Activated CD8-positive, alpha-beta T cell treated with anti-CD3 and anti-CD28 coated beads for 36 hours (primary cell): Measurements from ENCODE around the gene ATP6V0C. TPM values are rescaled to one million over a fixed set of nuclear protein-coding genes. Genes with fewer than 3 reads are reported as not detected.

Source experiments
- ATAC-seq: fragments of 200-7000 bp; cut with Tn5 transposase; one replicate; pipeline ENCODE4 v1.10.0; 2021; ENCODE audit warnings: mild to moderate bottlenecking, moderate library complexity
- CTCF ChIA-PET: fragments of 350-600 bp; sonication (Branson Sonifier 250); formaldehyde crosslinking; loops from one replicate; lab custom pipeline; 2021; ENCODE audit warnings: antibody characterized with exemption; lab: Charles Lee
- POLR2A ChIA-PET: fragments of 350-600 bp; sonication (Branson Sonifier 250); formaldehyde crosslinking; loops from one replicate; lab custom pipeline; 2021; ENCODE audit warnings: antibody characterized with exemption; lab: Charles Lee
- DNase-seq: peaks from one replicate; pipeline ENCODE4 v3.0.0-alpha.2; 2020
- H3K27ac Mint-ChIP-seq: one replicate; pipeline ENCODE4 v1.8.0; 2021; ENCODE audit warnings: mild to moderate bottlenecking, mixed read lengths
- H3K27me3 Mint-ChIP-seq: one replicate; pipeline ENCODE4 v1.8.0; 2021; ENCODE audit warnings: mixed read lengths
- H3K36me3 Mint-ChIP-seq: one replicate; pipeline ENCODE4 v1.8.0; 2021; ENCODE audit warnings: low read depth, mixed read lengths
- H3K4me1 Mint-ChIP-seq: one replicate; pipeline ENCODE4 v1.8.0; 2021; ENCODE audit warnings: low read depth, mixed read lengths
- H3K4me3 Mint-ChIP-seq: one replicate; pipeline ENCODE4 v1.8.0; 2021; ENCODE audit warnings: mild to moderate bottlenecking, moderate library complexity, mixed read lengths
- H3K9me3 Mint-ChIP-seq: one replicate; pipeline ENCODE4 v1.8.0; 2021; ENCODE audit warnings: mixed read lengths
- CTCF ChIP-seq: fragments of 200-600 bp; IDR thresholded peaks from one replicate; pipeline ENCODE4 v1.8.0; 2022; ENCODE audit warnings: antibody characterized with exemption, mild to moderate bottlenecking
- intact Hi-C: fragments of 100-400 bp; cut with micrococcal nuclease; formaldehyde crosslinking; loops from one replicate; pipeline ENCODE4 v1.10.0; 2022
- total RNA-seq, 2 experiments: library from RNA; stranded (reverse); gene quantifications; one replicate each; pipeline ENCODE4 v1.2.3, GENCODE V29; 2021

ATP6V0C gene
- 10 to 100 TPM; 85.9 to 88.6 TPM for total RNA-seq

- peaks cover 11% of the 10 kb centered on the region for H3K36me3 Mint-ChIP-seq
- peaks cover 48% of the 10 kb centered on the region for H3K4me1 Mint-ChIP-seq
- DNase-seq (peak; percentile 93), ATAC-seq (peak; percentile 89)
- peak within 1 kb of the TSS; percentile 94 for H3K4me3 Mint-ChIP-seq
- H3K27me3 Mint-ChIP-seq: no peaks in the 10 kb centered on the region
- intact Hi-C loops: no loop called here
- ChIA-PET CTCF (interaction anchor here (1.8 kb wide), 1 partner anchor 12 kb away, joined by 6 read pairs; no protein-coding TSS in a partner anchor), POLR2A (interaction anchor here (0.8 to 3.7 kb wide), 10 partner anchors 10 to 155 kb away, joined by 3 to 26 read pairs (median 3); partner anchors contain the start of gene CEMP1)
- H3K27ac Mint-ChIP-seq: peak within 1 kb of the TSS; percentile 96
- H3K9me3 Mint-ChIP-seq: no peaks in the 10 kb centered on the region
- TF ChIP-seq CTCF: no peak
Observed at GRCh38 chr16:2513405-2514332, at the start of gene ATP6V0C. TSS of gene ATP6V0C (plus strand) at chr16:2513952. CDS start at chr16:2514104, 152 bp downstream.

GRCh38 chr16:2464333-2464732 is 49.4 kb upstream of the ATP6V0C start:
- Mint-ChIP-seq H3K36me3 (peaks cover 5% of the 10 kb centered on the region), H3K27ac (no peak overlapping the region), H3K27me3 (peaks cover 10% of the 10 kb centered on the region), H3K4me1 (peaks cover 17% of the 10 kb centered on the region), H3K9me3 (no peaks in the 10 kb centered on the region), H3K4me3 (no peak overlapping the region)
- TF ChIP-seq CTCF: no peak
- intact Hi-C loops: no loop called here
- POLR2A ChIA-PET: no interaction called here
- ATAC-seq (no peak), DNase-seq (no peak)
- CTCF ChIA-PET: no interaction called here

GRCh38 chr16:2465653-2466415 is 47.9 kb upstream of the ATP6V0C start:
- Mint-ChIP-seq H3K27ac (no peak overlapping the region), H3K4me1 (peaks cover 18% of the 10 kb centered on the region), H3K4me3 (no peak overlapping the region), H3K36me3 (peaks cover 5% of the 10 kb centered on the region), H3K27me3 (peaks cover 24% of the 10 kb centered on the region), H3K9me3 (no peaks in the 10 kb centered on the region)
- ChIA-PET CTCF (interaction anchor here (1.0 kb wide), 1 partner anchor 12 kb away, joined by 3 read pairs; no protein-coding TSS in a partner anchor), POLR2A (no interaction called here)
- ATAC-seq (no peak), DNase-seq (no peak)
- intact Hi-C loops: no loop called here
- no peak for TF ChIP-seq CTCF

GRCh38 chr16:2466667-2467527 is 46.9 kb upstream of the ATP6V0C start:
- peaks cover 24% of the 10 kb centered on the region for H3K27me3 Mint-ChIP-seq
- H3K27ac Mint-ChIP-seq: no peak overlapping the region
- intact Hi-C loops: no loop called here
- no peaks in the 10 kb centered on the region for H3K9me3 Mint-ChIP-seq
- CTCF ChIA-PET: interaction anchor here (1.0 kb wide), 1 partner anchor 11 kb away, joined by 3 read pairs; no protein-coding TSS in a partner anchor
- no peak overlapping the region for H3K4me3 Mint-ChIP-seq
- DNase-seq: peak; percentile 54
- peak; percentile 8 for ATAC-seq
- peaks cover 18% of the 10 kb centered on the region for H3K4me1 Mint-ChIP-seq
- no peak for TF ChIP-seq CTCF
- peaks cover 5% of the 10 kb centered on the region for H3K36me3 Mint-ChIP-seq
- POLR2A ChIA-PET: interaction anchor here (0.7 to 0.9 kb wide), 2 partner anchors 51 to 312 kb away, joined by 3 read pairs; partner anchors contain the start of gene TRAF7
